GM23248 (cell line): ENCODE measurements around the gene SH3TC2. TPM values are rescaled to one million over a fixed set of nuclear protein-coding genes. Genes with fewer than 3 reads are reported as not detected.

Experiments used
- DNase-seq: peaks from one replicate; pipeline ENCODE4 v3.0.0-alpha.2; 2015
- H2AFZ ChIP-seq: fragments of 200-600 bp; sonication (generic); 2 replicates; pipeline ENCODE4 v1.6.1; 2016; ENCODE audit warnings: antibody characterized with exemption
- H3F3A ChIP-seq: fragments of 200-600 bp; sonication (generic); 2 replicates; pipeline ENCODE4 v1.6.1; 2016; ENCODE audit warnings: mild to moderate bottlenecking, antibody characterized with exemption, mixed run types; ENCODE audit not compliant: insufficient read depth
- H3K27ac ChIP-seq: fragments of 200-600 bp; sonication (generic); 2 replicates; pipeline ENCODE4 v1.5.1; 2016; ENCODE audit warnings: mild to moderate bottlenecking
- H3K27me3 ChIP-seq: fragments of 200-600 bp; sonication (generic); replicated peaks from 2 replicates; pipeline ENCODE4 v1.6.1; 2016; ENCODE audit warnings: mild to moderate bottlenecking; ENCODE audit not compliant: insufficient read depth
- H3K36me3 ChIP-seq: fragments of 200-600 bp; sonication (generic); 2 replicates; pipeline ENCODE4 v1.6.1; 2016; ENCODE audit warnings: low read depth, mild to moderate bottlenecking
- H3K4me1 ChIP-seq: fragments of 200-600 bp; sonication (generic); 2 replicates; pipeline ENCODE4 v1.6.1; 2016; ENCODE audit warnings: mild to moderate bottlenecking; ENCODE audit not compliant: insufficient read depth
- H3K4me2 ChIP-seq: fragments of 200-600 bp; sonication (generic); one replicate; pipeline ENCODE4 v1.6.1; 2016; ENCODE audit warnings: mild to moderate bottlenecking; ENCODE audit not compliant: unreplicated experiment
- H3K4me3 ChIP-seq: fragments of 200-600 bp; sonication (generic); 2 replicates; pipeline ENCODE4 v1.5.1; 2016; ENCODE audit warnings: mild to moderate bottlenecking
- H3K79me2 ChIP-seq: fragments of 200-600 bp; sonication (generic); 2 replicates; pipeline ENCODE4 v1.6.1; 2016; ENCODE audit warnings: mild to moderate bottlenecking; ENCODE audit not compliant: insufficient read depth
- H3K9ac ChIP-seq: fragments of 200-600 bp; sonication (generic); 2 replicates; pipeline ENCODE4 v1.6.1; 2016; ENCODE audit warnings: mild to moderate bottlenecking
- H3K9me2 ChIP-seq: fragments of 200-600 bp; sonication (generic); 2 replicates; pipeline ENCODE4 v1.6.1; 2016; ENCODE audit warnings: mixed run types, mild to moderate bottlenecking, moderate library complexity; ENCODE audit not compliant: insufficient read depth
- H3K9me3 ChIP-seq: fragments of 200-600 bp; sonication (generic); one replicate; pipeline ENCODE4 v1.6.1; 2017; ENCODE audit warnings: low read depth
- H4K20me1 ChIP-seq: fragments of 200-600 bp; sonication (generic); 2 replicates; pipeline ENCODE4 v1.6.0; 2016; ENCODE audit not compliant: insufficient read depth
- EZH2 ChIP-seq: fragments of 200-600 bp; sonication (generic); IDR thresholded peaks from 2 replicates; pipeline ENCODE4 v1.6.1; 2018; ENCODE audit warnings: antibody characterized with exemption, mild to moderate bottlenecking; ENCODE audit not compliant: insufficient read depth, poor library complexity, severe bottlenecking
- EZH2phosphoT487 ChIP-seq: fragments of 200-600 bp; sonication (generic); IDR thresholded peaks from 2 replicates; pipeline ENCODE4 v1.6.1; 2018; ENCODE audit warnings: antibody characterized with exemption, moderate library complexity, mild to moderate bottlenecking, low read depth; ENCODE audit not compliant: insufficient read depth
- WGBS, 2 experiments: methylation state at CpG; one replicate each; pipeline ENCODE4 v1.1.6; 2015 to 2017; ENCODE audit warnings: low lambda C conversion rate in 2 of 2, low coverage in 1 of 2; ENCODE audit errors: missing lambda C conversion rate in 2 of 2; 5-methylcytosine and 5-hydroxymethylcytosine counted together
- in situ Hi-C: fragments of 300-500 bp; cut with MboI; formaldehyde crosslinking; loops from 2 replicates; pipeline ENCODE4 v1.15.0; 2020
- polyA plus RNA-seq: library from polyadenylated mRNA; unstranded; fragments of >200 nt; fragmentation: Nextera tagmentation; extraction: Ambion mirVana; gene quantifications from 2 replicates; pipeline ENCODE4 v1.2.1, GENCODE V29; 2016
- total RNA-seq: library from RNA; depleted of rRNA; stranded (reverse); fragments of >200 nt; shearing (Covaris generic); gene quantifications from 2 replicates; pipeline ENCODE4 v1.2.3, GENCODE V29; 2014

Gene SH3TC2
- total and polyA plus RNA-seq, 2 experiments from 2014 or later: 0.88 to 1.1 TPM

GRCh38 chr5:149049371-149049781, 13.5 kb downstream of the SH3TC2 start:
- Histone ChIP-seq H3K4me3 (no peak overlapping the region), H2AFZ (no peak overlapping the region), H3K4me2 (no peak overlapping the region), H4K20me1 (no peaks in the 10 kb centered on the region), H3K27ac (no peak overlapping the region), H3K9ac (no peak overlapping the region), H3K9me2 (no peaks in the 10 kb centered on the region), H3K79me2 (no peaks in the 10 kb centered on the region), H3K27me3 (no peaks in the 10 kb centered on the region), H3K4me1 (peaks cover 17% of the 10 kb centered on the region), H3K36me3 (no peaks in the 10 kb centered on the region), H3F3A (peaks cover 19% of the 10 kb centered on the region), H3K9me3 (no peaks in the 10 kb centered on the region)
- WGBS, 2 experiments: 76 to 81% methylated on average over 3 of the region's 3 CpGs
- no peak for TF ChIP-seq EZH2phosphoT487
- no peak for TF ChIP-seq EZH2
- no peak for DNase-seq
- in situ Hi-C loops: no loop called here

- TF ChIP-seq EZH2phosphoT487 (no peak), EZH2 (no peak)
- in situ Hi-C loops: no loop called here
- no peak overlapping the region for H3K4me2 ChIP-seq
- no peaks in the 10 kb centered on the region for H4K20me1 ChIP-seq
- no peak overlapping the region for H3K9ac ChIP-seq
- H3K4me3 ChIP-seq: no peak overlapping the region
- H3K9me3 ChIP-seq: no peaks in the 10 kb centered on the region
- H3K27ac ChIP-seq: no peak overlapping the region
- peaks cover 14% of the 10 kb centered on the region for H3K4me1 ChIP-seq
- no peaks in the 10 kb centered on the region for H3K79me2 ChIP-seq
- H2AFZ ChIP-seq: no peak overlapping the region
- DNase-seq: no peak
- no peaks in the 10 kb centered on the region for H3K36me3 ChIP-seq
- 69 to 80% methylated on average over 4 of the region's 4 CpGs for WGBS, 2 experiments
- peaks cover 15% of the 10 kb centered on the region for H3F3A ChIP-seq
- H3K9me2 ChIP-seq: no peaks in the 10 kb centered on the region
- no peaks in the 10 kb centered on the region for H3K27me3 ChIP-seq
Observed at GRCh38 chr5:149048811-149049210, 14.1 kb downstream of the SH3TC2 start.

GRCh38 chr5:149047462-149047861, 15.4 kb downstream of the SH3TC2 start:
- DNase-seq: no peak
- 0 out of 2 replicates have a peak, but pooled peaks cover under 1% of the 10 kb centered on the region for H3K4me1 ChIP-seq
- TF ChIP-seq EZH2phosphoT487: no peak
- TF ChIP-seq EZH2: no peak
- no peaks in the 10 kb centered on the region for H3K79me2 ChIP-seq
- WGBS, 2 experiments: 81 to 92% methylated on average over 3 of the region's 3 CpGs
- no peaks in the 10 kb centered on the region for H3K9me2 ChIP-seq
- no peak overlapping the region for H3K27ac ChIP-seq
- H2AFZ ChIP-seq: no peak overlapping the region
- H3K27me3 ChIP-seq: no peaks in the 10 kb centered on the region
- H3F3A ChIP-seq: peaks cover 1% of the 10 kb centered on the region
- no peak overlapping the region for H3K4me2 ChIP-seq
- no peaks in the 10 kb centered on the region for H3K36me3 ChIP-seq
- in situ Hi-C loops: no loop called here
- no peak overlapping the region for H3K4me3 ChIP-seq
- no peaks in the 10 kb centered on the region for H4K20me1 ChIP-seq
- no peaks in the 10 kb centered on the region for H3K9me3 ChIP-seq
- H3K9ac ChIP-seq: no peak overlapping the region

- H3K27ac ChIP-seq: no peak overlapping the region
- H3K9me3 ChIP-seq: no peaks in the 10 kb centered on the region
- TF ChIP-seq EZH2phosphoT487 (no peak), EZH2 (no peak)
- no peaks in the 10 kb centered on the region for H4K20me1 ChIP-seq
- DNase-seq: no peak
- WGBS, 2 experiments: 78 to 85% methylated on average over 2 of the region's 2 CpGs
- H3K4me2 ChIP-seq: no peak overlapping the region
- no peaks in the 10 kb centered on the region for H3K36me3 ChIP-seq
- no peaks in the 10 kb centered on the region for H3F3A ChIP-seq
- no peaks in the 10 kb centered on the region for H3K9me2 ChIP-seq
- no peak overlapping the region for H3K4me3 ChIP-seq
- no peaks in the 10 kb centered on the region for H3K79me2 ChIP-seq
- in situ Hi-C loops: no loop called here
- no peak overlapping the region for H3K9ac ChIP-seq
- H3K27me3 ChIP-seq: no peaks in the 10 kb centered on the region
- H2AFZ ChIP-seq: no peak overlapping the region
- no peaks in the 10 kb centered on the region for H3K4me1 ChIP-seq
Observed at GRCh38 chr5:149046196-149046829, 16.5 kb downstream of the SH3TC2 start.

- H3K4me1 ChIP-seq: no peaks in the 10 kb centered on the region
- H2AFZ ChIP-seq: no peak overlapping the region
- no peaks in the 10 kb centered on the region for H3F3A ChIP-seq
- no peak for DNase-seq
- H4K20me1 ChIP-seq: no peaks in the 10 kb centered on the region
- no peak overlapping the region for H3K4me2 ChIP-seq
- H3K36me3 ChIP-seq: no peaks in the 10 kb centered on the region
- H3K27me3 ChIP-seq: no peaks in the 10 kb centered on the region
- H3K79me2 ChIP-seq: no peaks in the 10 kb centered on the region
- no peak overlapping the region for H3K4me3 ChIP-seq
- in situ Hi-C loops: no loop called here
- H3K9me2 ChIP-seq: no peaks in the 10 kb centered on the region
- no peak for TF ChIP-seq EZH2phosphoT487
- no peak for TF ChIP-seq EZH2
- no peaks in the 10 kb centered on the region for H3K9me3 ChIP-seq
- H3K27ac ChIP-seq: no peak overlapping the region
- H3K9ac ChIP-seq: no peak overlapping the region
Observed at GRCh38 chr5:149045089-149045460, 17.8 kb downstream of the SH3TC2 start.
